Measurements from ENCODE around the gene RBMY1D.

- TF ChIP-seq CTCF (IDR thresholded peaks at IDR 0.05), result no peak
- TF ChIP-seq POLR2A (IDR thresholded peaks at IDR 0.05), result no peak
Observed at GRCh38 chrY:21835052-21835451, 59.3 kb downstream of the RBMY1D start.
